HG02610 (cell line): Measurements from ENCODE around the gene ADRA2B.
"Not testable (repeated sequence)": the region's sequence is repeated elsewhere in the genome, so short reads cannot be mapped to it uniquely, and the experiment has no call there.

Experiments
- ATAC-seq: cut with Tn5 transposase; IDR thresholded peaks from one replicate; pipeline ENCODE4 v1.9.1; 2021; ENCODE audit warnings: mild to moderate bottlenecking, moderate library complexity; ENCODE audit not compliant: unreplicated experiment

ADRA2B gene

GRCh38 chr2:96150791-96151594 lies 34.6 kb upstream of the ADRA2B start:
- no peak for ATAC-seq

DNA sequence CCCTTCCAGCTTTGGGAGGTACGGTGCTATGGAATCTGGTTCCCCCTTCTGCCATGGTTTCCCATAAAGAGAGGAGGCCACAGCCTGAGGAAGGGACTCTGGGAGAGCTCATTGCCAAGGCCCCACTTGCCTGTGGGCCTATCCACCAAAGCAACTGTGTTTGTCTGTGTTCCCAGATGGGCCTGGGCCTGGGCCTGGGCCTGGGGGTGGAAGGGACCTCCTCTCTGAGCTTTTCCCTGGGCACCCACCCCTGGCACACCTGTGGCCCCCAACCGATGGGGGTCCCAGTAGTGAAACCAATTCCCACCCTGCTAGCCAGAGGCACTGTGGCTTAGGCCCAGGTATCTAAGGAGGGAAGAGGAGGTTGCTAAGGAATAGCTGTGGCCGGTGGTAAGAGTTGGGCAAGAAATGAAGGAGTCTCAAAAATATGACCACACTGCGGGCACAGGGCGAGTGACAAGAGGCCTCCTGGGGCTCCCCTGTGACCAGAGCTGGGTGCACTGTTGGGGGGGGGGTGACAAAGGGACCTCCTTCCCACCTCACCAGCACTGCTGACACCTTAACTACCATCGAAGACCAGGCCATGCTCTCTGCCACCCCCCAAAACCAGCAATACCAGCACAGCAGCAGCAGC lies 33.8 kb upstream of the ADRA2B start:
- ATAC-seq: no peak

DNA sequence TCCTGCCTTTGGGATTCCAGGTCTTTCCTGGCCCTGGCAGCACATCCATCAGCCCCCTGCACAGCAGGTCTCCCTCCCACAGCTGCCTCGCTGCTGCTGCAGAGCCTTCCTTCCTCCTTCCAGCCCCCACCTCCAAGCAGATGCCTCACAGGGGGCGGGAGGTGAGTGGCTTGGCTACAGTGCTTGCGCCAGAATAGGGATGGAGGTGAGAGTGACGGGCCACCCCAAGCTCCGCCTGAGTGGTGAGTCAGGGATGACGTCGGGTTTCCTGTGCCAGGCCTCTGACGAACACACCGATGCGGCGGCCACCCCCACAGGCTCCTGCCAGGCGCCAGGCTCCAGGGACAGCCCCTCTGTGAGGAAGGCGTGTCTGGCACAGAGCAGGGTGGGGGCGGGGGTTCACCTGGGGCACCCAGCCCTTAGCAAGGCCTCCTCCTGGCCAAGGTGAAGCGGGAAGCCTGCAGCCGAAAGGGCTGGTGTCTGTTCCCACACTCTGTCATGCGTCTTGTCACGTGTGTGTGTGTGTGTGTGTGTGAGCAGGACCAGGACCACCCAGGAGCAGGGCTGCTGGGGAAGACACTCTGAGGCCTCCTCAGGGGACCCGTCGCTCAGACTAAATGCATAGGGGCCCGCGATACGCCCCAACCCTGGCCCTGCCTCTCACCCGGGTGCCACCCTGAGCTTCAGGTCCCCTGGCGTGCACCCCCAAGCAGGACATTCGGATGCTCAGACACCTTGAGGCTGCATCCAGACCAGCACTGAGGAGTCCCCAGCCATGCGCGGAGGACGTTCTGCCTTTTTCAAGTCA lies 32.2 kb upstream of the ADRA2B start:
- ATAC-seq: peak; percentile 31

- no peak for ATAC-seq
Observed at GRCh38 chr2:96147593-96148201, 31.3 kb upstream of the ADRA2B start.

GRCh38 chr2:96146881-96147592 lies 30.7 kb upstream of the ADRA2B start:
- ATAC-seq: no peak

- peak; percentile 39 for ATAC-seq
Observed at GRCh38 chr2:96146153-96146880, 29.9 kb upstream of the ADRA2B start.

DNA sequence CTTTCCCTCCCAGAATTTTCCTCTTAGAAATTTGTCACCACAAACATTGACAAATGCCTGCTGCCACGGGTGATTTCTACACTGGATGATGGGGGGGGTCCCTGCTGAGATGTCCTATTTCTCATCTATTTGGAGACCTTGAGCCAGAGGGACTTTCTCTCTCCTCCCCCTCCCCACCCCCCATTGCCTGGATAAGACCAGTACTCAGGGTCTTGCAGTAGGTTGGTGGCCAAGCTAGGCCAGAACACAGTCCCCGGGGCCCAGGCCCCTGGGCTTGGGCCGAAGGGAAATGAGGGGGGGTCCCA lies 29.4 kb upstream of the ADRA2B start:
- no peak for ATAC-seq

GRCh38 chr2:96145036-96145847 lies 28.9 kb upstream of the ADRA2B start, which contains the start of gene DUSP2:
Gene DUSP2 (minus strand): TSS chr2:96145440. CDS start chr2:96145354, 86 bp downstream.
- ATAC-seq: peak; percentile 55

DNA sequence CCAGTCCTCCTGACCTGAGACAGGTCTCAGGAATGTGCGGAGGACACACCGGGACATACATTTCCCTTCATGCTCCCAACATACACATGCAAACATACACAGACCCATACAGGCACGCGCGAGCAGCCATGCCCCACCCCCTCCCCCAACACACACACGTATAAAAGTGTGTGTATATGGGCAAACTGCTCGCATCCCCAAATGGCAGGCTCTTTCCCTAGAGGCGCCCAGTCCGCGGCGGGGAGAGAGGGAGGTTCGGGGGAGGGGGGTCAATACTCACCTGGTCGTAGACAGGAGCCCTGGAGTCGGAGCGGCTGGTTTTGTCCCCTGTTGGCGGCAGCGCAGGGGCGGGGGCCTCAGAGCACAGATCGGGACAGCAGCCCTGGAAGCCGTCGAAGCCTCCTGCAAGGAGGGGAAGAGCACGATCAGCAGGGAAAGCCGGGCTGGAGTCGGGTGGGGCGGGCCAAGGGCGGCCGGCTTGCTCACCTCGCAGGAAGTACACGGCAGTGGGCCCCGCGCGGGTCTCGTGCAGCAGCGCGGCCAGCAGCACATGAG lies 28.2 kb upstream of the ADRA2B start:
- no peak for ATAC-seq

DNA sequence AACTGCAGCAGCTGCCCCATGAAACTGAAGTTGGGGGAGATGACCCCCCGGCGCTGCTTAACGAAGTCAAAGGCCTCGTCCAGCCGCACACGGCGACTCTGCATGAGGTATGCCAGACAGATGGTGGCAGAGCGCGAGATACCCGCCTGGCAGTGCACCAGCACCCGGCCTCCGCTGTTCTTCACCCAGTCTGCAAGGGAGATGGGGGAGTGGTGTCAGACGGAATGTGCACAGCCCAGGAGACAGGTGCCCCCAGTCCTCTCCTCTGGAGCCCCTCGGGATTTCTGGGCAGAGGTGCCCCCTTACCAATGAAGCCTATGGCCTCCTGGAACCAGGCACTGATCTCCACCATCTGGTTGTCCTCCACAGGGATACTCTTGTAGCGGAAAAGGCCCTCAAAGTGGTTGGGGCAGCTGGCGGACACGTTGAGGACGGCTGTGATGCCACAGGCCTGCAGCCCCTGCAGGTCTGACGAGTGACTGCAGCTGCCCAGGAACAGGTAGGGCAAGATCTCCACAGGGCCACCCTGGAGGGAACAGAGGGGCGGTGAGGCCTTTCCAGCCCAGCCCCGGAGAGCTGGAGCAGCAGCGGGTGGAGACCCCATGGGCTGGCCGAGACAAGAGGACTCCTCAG lies 27.6 kb upstream of the ADRA2B start:
- ATAC-seq: no peak

GRCh38 chr2:96143231-96143847 lies 27.0 kb upstream of the ADRA2B start:
- no peak for ATAC-seq

- no peak for ATAC-seq
Observed at GRCh38 chr2:96142217-96143113, 26.1 kb upstream of the ADRA2B start.

GRCh38 chr2:96141624-96141967 lies 25.2 kb upstream of the ADRA2B start:
- not testable (repeated sequence) for ATAC-seq

GRCh38 chr2:96140941-96141623 lies 24.7 kb upstream of the ADRA2B start:
- ATAC-seq: no peak

DNA sequence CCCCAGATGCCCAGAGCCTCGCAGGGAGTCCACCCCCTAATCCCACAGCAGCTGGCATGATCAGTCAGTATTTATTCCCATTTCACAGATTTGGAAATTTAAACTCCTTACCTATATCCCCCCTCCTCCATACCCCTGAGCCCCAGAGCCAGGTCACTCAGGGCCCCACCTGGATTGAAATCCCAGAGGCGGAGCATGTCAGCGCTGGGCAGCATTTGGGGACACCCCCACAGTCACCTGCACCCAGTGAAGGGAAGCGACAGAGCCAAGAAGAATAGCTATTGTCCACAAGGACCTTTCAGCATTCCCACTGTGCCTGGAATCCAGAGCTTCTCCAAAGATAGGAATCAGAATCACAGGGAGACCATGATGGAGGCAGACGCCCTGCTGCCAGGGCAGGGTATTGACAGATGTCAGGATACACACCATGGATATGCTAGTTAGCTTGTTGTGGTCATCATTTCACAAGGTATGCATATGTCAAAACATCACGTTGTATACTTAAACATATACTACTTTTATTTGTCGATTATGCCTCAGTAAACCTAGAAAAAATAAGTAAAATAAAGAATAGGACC lies 22.9 kb upstream of the ADRA2B start:
- no peak for ATAC-seq
